Measurements from ENCODE around the gene GNPNAT1. TPM values are rescaled to one million over a fixed set of nuclear protein-coding genes. Genes with fewer than 3 reads are reported as not detected.

GNPNAT1 gene
- total and polyA plus RNA-seq, 2 of the 4 experiments (the other 2 are of a cell fraction) = 19.4 to 30.5 TPM

DNA sequence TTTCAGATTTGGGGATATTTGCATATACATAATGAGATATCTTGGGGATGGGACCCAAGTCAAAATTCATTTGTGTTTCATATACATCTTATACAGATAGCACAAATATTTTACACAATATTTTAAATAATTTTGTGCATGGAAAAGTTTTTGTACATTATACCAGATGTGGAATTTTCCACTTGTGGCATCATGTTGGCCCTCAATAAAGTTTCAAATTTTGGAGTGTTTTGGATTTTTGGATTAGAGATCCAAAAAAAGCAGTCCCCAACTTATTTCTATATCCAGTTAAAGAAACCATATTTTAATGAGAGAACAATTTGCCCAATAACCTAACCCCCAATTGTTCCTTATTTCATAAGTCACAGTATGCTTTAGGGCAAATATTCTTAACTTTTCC lies 4.5 kb downstream of the GNPNAT1 start:
- Histone ChIP-seq H2BK20ac (ENCODE audit: low read depth, low read length) (no peak overlapping the region), H3K9ac (ENCODE audit: low read depth, low read length) (no peak overlapping the region), H4K20me1 (ENCODE audit: insufficient read depth, low read length) (peaks cover 8% of the 10 kb centered on the region), H3K4me3 (ENCODE audit: insufficient read depth, low read depth, low read length) (no peak overlapping the region), H2BK5ac (ENCODE audit: low read depth, low read length, poor library complexity, severe bottlenecking) (no peak overlapping the region), H3K56ac (ENCODE audit: extremely low read depth, insufficient read depth, low read length) (no peak overlapping the region), H3K18ac (ENCODE audit: low read depth, low read length) (no peak overlapping the region), H3K79me1 (ENCODE audit: low read depth in 1 of 2, low read length in 2 of 2) (peaks cover 14 to 46% of the 10 kb centered on the region in 2 experiments; a peak in 3 of 4 replicates), H2BK120ac (ENCODE audit: low read depth, low read length) (no peak overlapping the region), H4K8ac (ENCODE audit: low read depth in 2 of 2, low read length in 2 of 2) (no peak overlapping the region), H4K91ac (ENCODE audit: insufficient read depth, low read depth, low read length) (no peak overlapping the region), H3K27me3 (ENCODE audit: control insufficient read depth, insufficient read depth, low read length) (no peaks in the 10 kb centered on the region), H2AK5ac (ENCODE audit: low read depth, low read length) (no peak overlapping the region), H3K14ac (replicated peaks; ENCODE audit: low read depth, low read length) (no peak overlapping the region), H2BK15ac (ENCODE audit: low read depth, low read length) (no peak overlapping the region), H2AFZ (replicated peaks; ENCODE audit: low read length, poor library complexity) (no peak overlapping the region), H3K4ac (ENCODE audit: low read depth, low read length) (no peak overlapping the region), H3K4me2 (ENCODE audit: low read depth, low read length) (no peak overlapping the region), H2AK9ac (replicated peaks; ENCODE audit: low read depth, low read length, poor library complexity) (no peak overlapping the region), H3K4me1 (ENCODE audit: control insufficient read depth, insufficient read depth, low read length) (no peaks in the 10 kb centered on the region), H3K36me3 (ENCODE audit: control insufficient read depth, insufficient read depth, low read length) (no peaks in the 10 kb centered on the region), H4K5ac (ENCODE audit: low read depth, low read length) (no peak overlapping the region), H3K9me1 (ENCODE audit: insufficient read depth, low read length) (no peaks in the 10 kb centered on the region), H3K23ac (ENCODE audit: low read depth, low read length) (no peak overlapping the region), H3K27ac (ENCODE audit: insufficient read depth, low read length) (no peak overlapping the region), H3K9me3 (ENCODE audit: control insufficient read depth, insufficient read depth, low read length) (no peaks in the 10 kb centered on the region)
- ChIA-PET CTCF (no interaction called here), POLR2A (ENCODE audit: unreplicated experiment) (interaction anchor here (0.6 kb wide), 1 partner anchor 985 kb away, joined by 4 read pairs; no protein-coding TSS in a partner anchor)
- ATAC-seq (ENCODE audit: low read depth) = no peak
- in situ Hi-C loops (cut with MboI; ENCODE audit: low sequenced_read_pairs) (no loop called here), dilution Hi-C loops (cut with HindIII; ENCODE audit: low sequenced_read_pairs, unreplicated experiment) (no loop called here), intact Hi-C loops (cut with micrococcal nuclease) (no loop called here)
- no TSS peak for BruUV-seq (replicated peaks)
- no peak for DNase-seq
- TF ChIP-seq RCOR1 (IDR thresholded peaks at IDR 0.05; ENCODE audit: insufficient replicate concordance, low read length) (no peak), CHD1 (IDR thresholded peaks at IDR 0.05; ENCODE audit: low read depth, low read length) (no peak), CEBPB (IDR thresholded peaks at IDR 0.05; ENCODE audit: low read depth, low read length) (no peak), MAZ (IDR thresholded peaks at IDR 0.05; ENCODE audit: borderline replicate concordance, low read depth, low read length) (no peak), NFE2L2 (IDR thresholded peaks at IDR 0.05; ENCODE audit: low read depth, low read length) (no peak), MXI1 (IDR thresholded peaks at IDR 0.05; ENCODE audit: borderline replicate concordance, low read depth, low read length) (no peak), MAFK (IDR thresholded peaks at IDR 0.05; ENCODE audit: low read depth, low read length) (no peak), RAD21 (IDR thresholded peaks at IDR 0.05; ENCODE audit: low read length) (no peak), POLR2A (IDR thresholded peaks at IDR 0.05; ENCODE audit: low read depth, low read length) (no peak), USF2 (IDR thresholded peaks at IDR 0.05; ENCODE audit: low read depth, low read length) (no peak)

Measured in IMR-90 (cell line).